Right atrium auricular region (tissue), 2 donors: Measurements from ENCODE around the gene DCAF7. TPM values are rescaled to one million over a fixed set of nuclear protein-coding genes. Genes with fewer than 3 reads are reported as not detected.

Experiments
- DNase-seq: peaks from one replicate; pipeline ENCODE4 v3.0.0-alpha.2; 2019; ENCODE audit warnings: low spot score
- H3K27ac ChIP-seq, 2 donors: fragments of 200-600 bp; sonication (generic); 1 replicate in 1 of 2; 2 replicates in 1 of 2; pipeline ENCODE4 v1.5.1; 2016 to 2019
- H3K27me3 ChIP-seq, 2 donors: fragments of 200-600 bp; sonication (generic); one replicate each; pipeline versions ENCODE4 v1.5.1 to v1.6.0; 2017 to 2019
- H3K36me3 ChIP-seq: fragments of 200-600 bp; sonication (generic); one replicate; pipeline ENCODE4 v1.5.1; 2016
- H3K4me1 ChIP-seq, 2 donors: fragments of 200-600 bp; sonication (generic); one replicate each; pipeline versions ENCODE4 v1.5.1 to v1.6.0; 2017 to 2019
- H3K4me3 ChIP-seq, 2 donors: fragments of 200-600 bp; sonication (generic); 1 replicate in 1 of 2; 2 replicates in 1 of 2; pipeline ENCODE4 v1.5.1; 2017 to 2019; ENCODE audit warnings: mild to moderate bottlenecking in 1 of 2, moderate library complexity in 1 of 2
- H3K9me3 ChIP-seq, 2 donors: fragments of 200-600 bp; sonication (generic); one replicate each; pipeline ENCODE4 v1.5.1; 2019
- total RNA-seq, 2 donors: library from RNA; depleted of rRNA; stranded (reverse); fragments of >200 nt; gene quantifications; one replicate each; pipeline ENCODE4 v1.1.0, GENCODE V29; 2016
- TF ChIP-seq, protein P1 (sequence below), 2 donors: fragments of 200-600 bp; sonication (generic); IDR thresholded peaks; one replicate each; pipeline ENCODE4 v1.5.1; 2019; ENCODE audit warnings: antibody characterized with exemption in 2 of 2

DCAF7 gene
- total RNA-seq, 2 donors from 2014 or later: 26.9 to 31.8 TPM

DNA sequence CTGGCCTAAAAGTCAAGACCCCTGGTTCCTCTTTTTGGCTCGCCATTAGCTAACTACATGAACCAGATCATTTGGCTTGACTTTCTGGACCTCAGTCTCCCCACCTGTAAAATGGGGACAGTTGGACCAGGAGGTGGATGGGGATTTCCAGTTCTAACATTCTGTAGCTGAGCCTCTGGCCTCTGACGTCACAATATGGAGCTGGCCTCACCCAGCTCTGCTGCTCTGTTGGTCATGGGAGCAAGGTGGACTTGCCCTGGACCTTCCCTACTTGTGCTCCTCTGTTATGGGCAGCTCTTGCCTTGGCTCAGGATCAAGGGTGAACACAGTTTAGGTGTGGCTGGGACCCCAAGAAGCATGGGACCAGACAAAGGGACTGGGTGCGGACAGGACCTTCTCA is 43.6 kb upstream of the DCAF7 start:
- Histone ChIP-seq H3K4me3 (no peak overlapping the region), H3K9me3 (no peaks in the 10 kb centered on the region), H3K27ac (no peak overlapping the region), H3K36me3 (no peaks in the 10 kb centered on the region), H3K27me3 (no peaks in the 10 kb centered on the region), H3K4me1 (no peaks in the 10 kb centered on the region)
- TF ChIP-seq, protein P1, sequence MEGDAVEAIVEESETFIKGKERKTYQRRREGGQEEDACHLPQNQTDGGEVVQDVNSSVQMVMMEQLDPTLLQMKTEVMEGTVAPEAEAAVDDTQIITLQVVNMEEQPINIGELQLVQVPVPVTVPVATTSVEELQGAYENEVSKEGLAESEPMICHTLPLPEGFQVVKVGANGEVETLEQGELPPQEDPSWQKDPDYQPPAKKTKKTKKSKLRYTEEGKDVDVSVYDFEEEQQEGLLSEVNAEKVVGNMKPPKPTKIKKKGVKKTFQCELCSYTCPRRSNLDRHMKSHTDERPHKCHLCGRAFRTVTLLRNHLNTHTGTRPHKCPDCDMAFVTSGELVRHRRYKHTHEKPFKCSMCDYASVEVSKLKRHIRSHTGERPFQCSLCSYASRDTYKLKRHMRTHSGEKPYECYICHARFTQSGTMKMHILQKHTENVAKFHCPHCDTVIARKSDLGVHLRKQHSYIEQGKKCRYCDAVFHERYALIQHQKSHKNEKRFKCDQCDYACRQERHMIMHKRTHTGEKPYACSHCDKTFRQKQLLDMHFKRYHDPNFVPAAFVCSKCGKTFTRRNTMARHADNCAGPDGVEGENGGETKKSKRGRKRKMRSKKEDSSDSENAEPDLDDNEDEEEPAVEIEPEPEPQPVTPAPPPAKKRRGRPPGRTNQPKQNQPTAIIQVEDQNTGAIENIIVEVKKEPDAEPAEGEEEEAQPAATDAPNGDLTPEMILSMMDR (IDR thresholded peaks at IDR 0.05): no peak
- DNase-seq: no peak

DNA sequence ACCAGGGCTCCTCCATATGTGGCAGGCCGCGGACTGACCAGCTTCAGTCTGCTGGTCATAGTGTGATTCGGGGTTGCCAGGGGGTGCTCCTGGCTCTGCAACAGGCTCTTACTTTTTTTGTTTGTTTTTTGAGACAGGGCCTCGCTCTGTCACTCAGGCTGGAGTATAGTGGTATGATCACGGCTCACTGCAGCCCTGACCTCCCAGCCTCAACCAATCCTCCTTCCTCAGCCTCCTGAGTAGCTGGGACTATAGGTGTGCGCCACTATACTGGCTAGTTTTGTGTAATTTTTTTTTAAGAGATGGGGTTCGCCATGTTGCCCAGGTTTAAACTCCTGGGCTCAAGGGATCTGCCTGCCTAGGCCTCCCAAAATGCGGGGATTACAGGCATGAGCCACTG is 38.9 kb upstream of the DCAF7 start:
- DNase-seq: no peak
- Histone ChIP-seq H3K36me3 (no peaks in the 10 kb centered on the region), H3K9me3 (no peaks in the 10 kb centered on the region), H3K27ac (no peak overlapping the region), H3K4me3 (no peak overlapping the region), H3K4me1 (no peaks in the 10 kb centered on the region), H3K27me3 (no peaks in the 10 kb centered on the region)
- TF ChIP-seq, protein P1 (IDR thresholded peaks at IDR 0.05): no peak

DNA sequence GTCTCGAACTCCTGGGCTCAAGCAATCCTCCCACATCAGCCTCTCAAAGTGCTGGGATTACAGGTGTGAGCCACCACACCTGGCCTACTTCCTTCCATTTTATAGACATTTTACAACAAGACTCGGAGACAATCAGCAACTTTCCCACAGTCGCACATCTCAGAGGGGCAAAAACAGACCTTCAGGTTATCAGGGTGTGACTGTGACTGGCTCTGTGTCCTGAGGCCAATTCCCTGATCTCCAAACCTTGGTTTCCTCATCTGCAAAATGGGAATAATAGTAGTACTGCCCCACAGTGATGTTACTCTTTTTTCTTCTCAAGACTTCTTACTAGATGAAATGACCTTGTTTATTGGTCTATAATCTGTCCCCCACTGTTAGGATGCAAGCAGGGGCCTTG is 37.9 kb upstream of the DCAF7 start:
- Histone ChIP-seq H3K27ac (no peak overlapping the region), H3K36me3 (no peaks in the 10 kb centered on the region), H3K27me3 (no peaks in the 10 kb centered on the region), H3K4me3 (no peak overlapping the region), H3K4me1 (no peaks in the 10 kb centered on the region), H3K9me3 (no peaks in the 10 kb centered on the region)
- no peak for DNase-seq
- TF ChIP-seq, protein P1 (IDR thresholded peaks at IDR 0.05): no peak

DNA sequence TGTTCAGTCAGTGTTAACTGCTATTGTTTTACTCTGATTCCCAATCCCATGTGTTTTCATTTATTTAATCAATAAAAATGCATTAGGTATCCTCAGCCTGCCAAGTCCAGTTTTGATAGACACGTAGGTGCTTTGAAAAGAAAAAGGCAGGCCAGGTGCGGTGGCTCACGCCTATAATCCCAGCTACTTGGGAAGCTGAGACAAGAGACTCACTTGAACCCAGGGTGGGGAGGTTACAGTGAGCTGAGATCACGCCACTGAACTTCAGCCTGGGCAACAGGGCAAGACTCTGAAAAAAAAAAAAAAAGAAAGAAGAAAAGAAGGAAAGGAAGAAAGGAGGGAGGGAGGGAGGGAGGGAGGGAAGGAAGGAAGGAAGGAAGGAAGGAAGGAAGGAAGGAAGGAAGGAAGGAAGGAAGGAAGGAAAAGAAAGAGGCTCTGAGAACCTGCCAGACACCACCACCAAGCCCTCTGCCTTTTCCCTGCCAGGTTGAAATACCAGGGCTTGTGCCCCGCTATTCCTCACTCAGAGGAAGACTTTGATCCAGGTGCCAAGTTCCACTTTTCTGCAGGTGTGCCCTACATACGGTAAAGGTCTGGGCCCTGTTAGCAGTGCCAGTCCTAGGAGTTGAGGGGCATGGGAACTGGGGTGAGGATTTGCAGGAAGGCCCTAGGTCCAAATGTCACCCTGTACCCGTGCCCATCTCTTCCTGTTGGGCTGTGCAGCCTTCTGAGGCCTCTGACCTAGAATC is 37.2 kb upstream of the DCAF7 start:
- Histone ChIP-seq H3K27ac (no peak overlapping the region), H3K4me3 (no peak overlapping the region), H3K36me3 (no peaks in the 10 kb centered on the region), H3K27me3 (no peaks in the 10 kb centered on the region), H3K4me1 (no peaks in the 10 kb centered on the region), H3K9me3 (no peaks in the 10 kb centered on the region)
- DNase-seq: no peak
- TF ChIP-seq, protein P1 (IDR thresholded peaks at IDR 0.05): no peak

DNA sequence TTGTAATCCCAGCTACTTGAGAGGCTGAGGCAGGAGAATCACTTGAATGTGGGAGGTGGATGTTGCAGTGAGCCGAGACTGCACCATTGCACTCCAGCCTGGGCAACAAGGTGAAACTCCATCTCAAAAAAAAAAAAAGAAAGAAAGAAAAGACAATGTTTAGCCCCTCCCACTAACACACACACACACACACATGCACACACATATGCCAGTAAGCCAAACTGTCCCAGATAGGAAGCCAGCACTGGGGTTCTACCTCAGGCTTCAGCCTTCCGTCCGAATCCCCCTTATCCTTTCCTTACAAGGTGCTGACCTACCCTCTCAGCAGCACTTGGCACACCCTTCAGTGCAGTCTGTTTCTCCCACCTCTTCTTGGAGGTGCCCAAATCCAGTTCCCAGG is 35.8 kb upstream of the DCAF7 start:
- no peak overlapping the region for H3K4me3 ChIP-seq
- H3K36me3 ChIP-seq: no peaks in the 10 kb centered on the region
- H3K4me1 ChIP-seq: no peaks in the 10 kb centered on the region
- no peak overlapping the region for H3K27ac ChIP-seq
- no peak for DNase-seq
- H3K9me3 ChIP-seq: no peaks in the 10 kb centered on the region
- no peaks in the 10 kb centered on the region for H3K27me3 ChIP-seq
- TF ChIP-seq, protein P1 (IDR thresholded peaks at IDR 0.05): no peak

DNA sequence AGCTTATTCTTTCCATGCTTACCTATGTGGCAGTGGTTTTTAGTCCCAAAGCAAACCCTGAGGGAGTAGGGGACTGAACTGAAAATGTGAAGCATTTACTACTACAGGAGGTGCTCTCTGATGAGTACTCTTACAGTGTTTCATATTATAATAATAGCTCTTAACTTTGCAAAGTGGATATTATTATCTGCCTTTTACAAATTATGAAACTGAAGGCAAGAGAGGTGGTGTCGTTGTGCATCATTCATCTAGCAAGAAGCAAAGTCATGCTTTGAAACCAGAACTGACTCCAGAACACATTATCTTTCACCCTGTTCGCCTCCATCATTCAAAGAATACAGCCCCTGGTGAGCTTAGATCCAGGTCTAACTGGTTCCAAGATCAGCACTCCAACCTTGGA is 35.3 kb upstream of the DCAF7 start:
- Histone ChIP-seq H3K4me3 (no peak overlapping the region), H3K36me3 (no peaks in the 10 kb centered on the region), H3K4me1 (no peaks in the 10 kb centered on the region), H3K27ac (no peak overlapping the region), H3K27me3 (no peaks in the 10 kb centered on the region), H3K9me3 (no peaks in the 10 kb centered on the region)
- TF ChIP-seq, protein P1 (IDR thresholded peaks at IDR 0.05): no peak
- no peak for DNase-seq
